H4 (cell line): ENCODE data around the gene GJA3. TPM values are rescaled to one million over a fixed set of nuclear protein-coding genes. Genes with fewer than 3 reads are reported as not detected.

Experiments
- DNase-seq: peaks from one replicate; pipeline ENCODE4 v3.0.0-alpha.2; 2015; ENCODE audit warnings: low spot score
- total RNA-seq: library from RNA; depleted of rRNA; stranded (reverse); fragments of >200 nt; shearing (Covaris generic); gene quantifications from 2 replicates; pipeline ENCODE4 v1.2.3, GENCODE V29; 2014

The GJA3 gene
- total RNA-seq, 1 experiment from 2014 or later: 0.25 TPM

- no peak for DNase-seq
These were observed 32.4 kb downstream of the GJA3 start for GRCh38 chr13:20128459-20128931.

- no peak for DNase-seq
These were observed 33.0 kb downstream of the GJA3 start for GRCh38 chr13:20127562-20128458.

- DNase-seq: no peak
These were observed 33.6 kb downstream of the GJA3 start for GRCh38 chr13:20127262-20127561.

GRCh38 chr13:20126541-20127261 lies 34.2 kb downstream of the GJA3 start:
- DNase-seq: no peak

- no peak for DNase-seq
These were observed 35.1 kb downstream of the GJA3 start for GRCh38 chr13:20125783-20126165.

GRCh38 chr13:20125129-20125782 lies 35.6 kb downstream of the GJA3 start:
- DNase-seq: no peak

- no peak for DNase-seq
These were observed 36.5 kb downstream of the GJA3 start for GRCh38 chr13:20124303-20124702.

GRCh38 chr13:20121159-20121525 lies 39.7 kb downstream of the GJA3 start:
- DNase-seq: no peak

GRCh38 chr13:20119960-20120359 lies 40.9 kb downstream of the GJA3 start:
- no peak for DNase-seq

GRCh38 chr13:20118268-20119140 lies 42.3 kb downstream of the GJA3 start:
- no peak for DNase-seq

- no peak for DNase-seq
These were observed 44.6 kb downstream of the GJA3 start for GRCh38 chr13:20116213-20116612.

- DNase-seq: no peak
These were observed 46.7 kb downstream of the GJA3 start for GRCh38 chr13:20114066-20114610.

GRCh38 chr13:20109037-20109436 lies 51.8 kb downstream of the GJA3 start:
- DNase-seq: no peak

GRCh38 chr13:20106742-20107141 lies 54.1 kb downstream of the GJA3 start:
- DNase-seq: no peak

GRCh38 chr13:20105161-20105689 lies 55.6 kb downstream of the GJA3 start:
- no peak for DNase-seq

- DNase-seq: no peak
These were observed 58.2 kb downstream of the GJA3 start for GRCh38 chr13:20102525-20103180.

- DNase-seq: no peak
These were observed 59.2 kb downstream of the GJA3 start for GRCh38 chr13:20101467-20102316.

GRCh38 chr13:20099319-20099718 lies 61.5 kb downstream of the GJA3 start:
- no peak for DNase-seq

- DNase-seq: no peak
These were observed 66.9 kb downstream of the GJA3 start for GRCh38 chr13:20093951-20094350.

GRCh38 chr13:20090349-20090748 lies 70.5 kb downstream of the GJA3 start:
- no peak for DNase-seq
